Liver (tissue), 9 donors: ENCODE measurements around the gene DPM2. TPM values are rescaled to one million over a fixed set of nuclear protein-coding genes. Genes with fewer than 3 reads are reported as not detected.

Experiments used
- DNase-seq: peaks from one replicate; pipeline ENCODE4 v3.0.0-alpha.2; 2017; ENCODE audit warnings: low spot score
- H3K27ac ChIP-seq, 2 donors: one replicate each; pipeline ENCODE4 v1.7.0; 2013; ENCODE audit warnings: inconsistent platforms in 2 of 2, low read length in 2 of 2, control low read depth in 1 of 2, low read depth in 1 of 2, mild to moderate bottlenecking in 1 of 2
- H3K27me3 ChIP-seq, 4 donors: one replicate each; pipeline versions ENCODE4 v1.6.1 to v1.7.0; 2013; ENCODE audit warnings: low read length in 3 of 4, inconsistent platforms in 1 of 4, mild to moderate bottlenecking in 1 of 4, moderate library complexity in 1 of 4; ENCODE audit not compliant: control insufficient read depth in 4 of 4, insufficient read depth in 4 of 4
- H3K36me3 ChIP-seq, 4 donors: one replicate each; pipeline versions ENCODE4 v1.6.1 to v1.7.0; 2013; ENCODE audit warnings: low read length in 3 of 4, mild to moderate bottlenecking in 3 of 4, low read depth in 1 of 4, moderate library complexity in 1 of 4; ENCODE audit not compliant: control insufficient read depth in 4 of 4, insufficient read depth in 3 of 4
- H3K4me1 ChIP-seq, 4 donors: one replicate each; pipeline versions ENCODE4 v1.6.1 to v1.7.0; 2013; ENCODE audit warnings: low read length in 3 of 4, mild to moderate bottlenecking in 3 of 4, moderate library complexity in 1 of 4; ENCODE audit not compliant: control insufficient read depth in 4 of 4, insufficient read depth in 4 of 4
- H3K4me3 ChIP-seq, 3 donors: one replicate each; pipeline versions ENCODE4 v1.6.1 to v1.7.0; 2013; ENCODE audit warnings: low read length in 3 of 3, control low read depth in 1 of 3, low read depth in 1 of 3, mild to moderate bottlenecking in 1 of 3
- H3K9ac ChIP-seq, 2 donors: one replicate each; pipeline ENCODE4 v1.7.0; 2013; ENCODE audit warnings: low read length in 2 of 2, mild to moderate bottlenecking in 2 of 2, moderate library complexity in 2 of 2, control low read depth in 1 of 2, low read depth in 1 of 2
- H3K9me3 ChIP-seq, 4 donors: one replicate each; pipeline versions ENCODE4 v1.6.1 to v1.7.0; 2013; ENCODE audit warnings: low read length in 3 of 4; ENCODE audit not compliant: control insufficient read depth in 4 of 4
- EGR1 ChIP-seq, 2 donors: IDR thresholded peaks; 2 replicates each; pipeline ENCODE4 v1.6.1; 2016 to 2018; ENCODE audit warnings: antibody characterized with exemption in 2 of 2, low read depth in 2 of 2
- FOXA1 ChIP-seq: IDR thresholded peaks from 2 replicates; pipeline ENCODE4 v1.6.1; 2016; ENCODE audit warnings: antibody characterized with exemption
- FOXA2 ChIP-seq: IDR thresholded peaks from 2 replicates; pipeline ENCODE4 v1.6.1; 2016; ENCODE audit warnings: antibody characterized with exemption
- GABPA ChIP-seq, 2 donors: IDR thresholded peaks in 1 of 2; conservative IDR thresholded peaks in 1 of 2; 2 replicates each; pipeline ENCODE4 v1.6.1; 2016; ENCODE audit warnings: antibody characterized with exemption in 2 of 2, mild to moderate bottlenecking in 1 of 2, moderate library complexity in 1 of 2
- HNF4A ChIP-seq, 2 donors: conservative IDR thresholded peaks; 2 replicates each; pipeline ENCODE4 v1.6.1; 2016; ENCODE audit warnings: antibody characterized with exemption in 2 of 2, mild to moderate bottlenecking in 2 of 2
- HNF4G ChIP-seq: IDR thresholded peaks from 2 replicates; pipeline ENCODE4 v1.6.1; 2016; ENCODE audit warnings: antibody characterized with exemption
- JUND ChIP-seq, 2 donors: IDR thresholded peaks; 2 replicates each; pipeline ENCODE4 v1.6.1; 2016; ENCODE audit warnings: antibody characterized with exemption in 2 of 2
- NR2F2 ChIP-seq: IDR thresholded peaks from 2 replicates; pipeline ENCODE4 v1.6.1; 2016; ENCODE audit warnings: antibody characterized with exemption
- RAD21 ChIP-seq, 2 donors: IDR thresholded peaks; 2 replicates each; pipeline ENCODE4 v1.6.1; 2016; ENCODE audit warnings: antibody characterized with exemption in 2 of 2, mild to moderate bottlenecking in 2 of 2
- RXRA ChIP-seq, 2 donors: IDR thresholded peaks; 2 replicates each; pipeline ENCODE4 v1.6.1; 2017 to 2018; ENCODE audit warnings: antibody characterized with exemption in 2 of 2, mild to moderate bottlenecking in 1 of 2
- SP1 ChIP-seq: IDR thresholded peaks from 2 replicates; pipeline ENCODE4 v1.6.1; 2018; ENCODE audit warnings: antibody characterized with exemption, mild to moderate bottlenecking
- TAF1 ChIP-seq: conservative IDR thresholded peaks from 2 replicates; pipeline ENCODE4 v1.6.1; 2016; ENCODE audit warnings: antibody characterized with exemption, mild to moderate bottlenecking
- YY1 ChIP-seq: IDR thresholded peaks from 2 replicates; pipeline ENCODE4 v1.6.1; 2016; ENCODE audit warnings: antibody characterized with exemption, mild to moderate bottlenecking
- WGBS: extraction: QIAGEN DNeasy Blood & Tissue Kit; methylation state at CpG from one replicate; pipeline ENCODE4 v1.1.7; 2013; 5-methylcytosine and 5-hydroxymethylcytosine counted together
- polyA plus RNA-seq, 2 donors: library from polyadenylated mRNA; stranded (reverse) in 1 of 2; unstranded in 1 of 2; fragments of 200-250 nt in 1 of 2; fragments of >200 nt in 1 of 2; fragmentation: Nextera tagmentation in 1 of 2; extraction: Ambion mirVana in 1 of 2; gene quantifications; one replicate each; pipeline versions ENCODE4 v1.2.1 to v1.2.3, GENCODE V29; 2013 to 2015
- total RNA-seq, 2 donors: library from RNA; depleted of rRNA; stranded (reverse); fragments of >200 nt; gene quantifications; one replicate each; pipeline ENCODE4 v1.2.3, GENCODE V29; 2014
- TF ChIP-seq, protein P1 (sequence below): fragments of 150-350 bp; IDR thresholded peaks from 2 replicates; pipeline ENCODE4 v1.5.1; 2017; ENCODE audit warnings: improper control_type of control experiment, low read depth, low read length; ENCODE audit not compliant: missing input control
- TF ChIP-seq, protein P2 (sequence below): IDR thresholded peaks from 2 replicates; pipeline ENCODE4 v1.6.1; 2016; ENCODE audit warnings: antibody characterized with exemption
- TF ChIP-seq, protein P3 (sequence below): IDR thresholded peaks from 2 replicates; pipeline ENCODE4 v1.6.1; 2016; ENCODE audit warnings: antibody characterized with exemption
- TF ChIP-seq, protein P4 (sequence below): IDR thresholded peaks from 2 replicates; pipeline ENCODE4 v1.6.1; 2016; ENCODE audit warnings: antibody characterized with exemption, mild to moderate bottlenecking
- TF ChIP-seq, protein P5 (sequence below): IDR thresholded peaks from 2 replicates; pipeline ENCODE4 v1.6.1; 2016; ENCODE audit warnings: antibody characterized with exemption
- donor health status: healthy.
- donor health status: healthy.
- donor health status: healthy.
- donor health status: healthy.
- donor health status: healthy.

The DPM2 gene
- total and polyA plus RNA-seq, 4 donors: 9.3 to 25.0 (median 22.0) TPM

DNA sequence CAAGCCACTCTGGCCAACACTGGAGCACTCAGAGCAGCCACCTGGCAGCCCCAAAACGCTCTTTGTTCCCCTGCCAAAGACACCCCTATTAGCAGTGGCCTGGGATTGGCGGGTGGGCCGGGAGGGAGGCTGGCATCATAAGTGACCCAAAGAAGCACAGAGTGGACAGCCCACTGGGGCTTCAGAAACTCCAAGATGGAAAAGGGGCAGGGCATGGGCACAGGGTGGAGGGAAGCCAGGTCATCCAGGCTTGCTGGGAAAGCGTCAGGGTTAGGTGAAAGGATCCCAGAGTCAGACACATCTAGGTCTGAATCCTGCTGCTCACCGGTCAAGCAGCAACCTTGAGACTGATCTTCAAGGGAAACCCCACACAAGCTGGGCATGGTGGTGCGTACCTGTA, 28.3 kb upstream of the DPM2 start:
- TF ChIP-seq JUND (IDR thresholded peaks at IDR 0.05) (no peak), EGR1 (IDR thresholded peaks at IDR 0.05; ENCODE audit: low read depth in 2 of 2) (no peak), YY1 (no peak), RXRA (IDR thresholded peaks at IDR 0.05) (no peak), GABPA (IDR thresholded peaks at IDR 0.05 in 1 of 2, conservative IDR thresholded peaks at IDR 0.05 in 1 of 2) (no peak), TAF1 (no peak), FOXA2 (no peak), NR2F2 (no peak), HNF4A (conservative IDR thresholded peaks at IDR 0.05) (no peak), SP1 (no peak), RAD21 (IDR thresholded peaks at IDR 0.05) (no peak), FOXA1 (no peak), HNF4G (no peak)
- TF ChIP-seq, protein P1, sequence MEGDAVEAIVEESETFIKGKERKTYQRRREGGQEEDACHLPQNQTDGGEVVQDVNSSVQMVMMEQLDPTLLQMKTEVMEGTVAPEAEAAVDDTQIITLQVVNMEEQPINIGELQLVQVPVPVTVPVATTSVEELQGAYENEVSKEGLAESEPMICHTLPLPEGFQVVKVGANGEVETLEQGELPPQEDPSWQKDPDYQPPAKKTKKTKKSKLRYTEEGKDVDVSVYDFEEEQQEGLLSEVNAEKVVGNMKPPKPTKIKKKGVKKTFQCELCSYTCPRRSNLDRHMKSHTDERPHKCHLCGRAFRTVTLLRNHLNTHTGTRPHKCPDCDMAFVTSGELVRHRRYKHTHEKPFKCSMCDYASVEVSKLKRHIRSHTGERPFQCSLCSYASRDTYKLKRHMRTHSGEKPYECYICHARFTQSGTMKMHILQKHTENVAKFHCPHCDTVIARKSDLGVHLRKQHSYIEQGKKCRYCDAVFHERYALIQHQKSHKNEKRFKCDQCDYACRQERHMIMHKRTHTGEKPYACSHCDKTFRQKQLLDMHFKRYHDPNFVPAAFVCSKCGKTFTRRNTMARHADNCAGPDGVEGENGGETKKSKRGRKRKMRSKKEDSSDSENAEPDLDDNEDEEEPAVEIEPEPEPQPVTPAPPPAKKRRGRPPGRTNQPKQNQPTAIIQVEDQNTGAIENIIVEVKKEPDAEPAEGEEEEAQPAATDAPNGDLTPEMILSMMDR: no peak
- TF ChIP-seq, protein P2, sequence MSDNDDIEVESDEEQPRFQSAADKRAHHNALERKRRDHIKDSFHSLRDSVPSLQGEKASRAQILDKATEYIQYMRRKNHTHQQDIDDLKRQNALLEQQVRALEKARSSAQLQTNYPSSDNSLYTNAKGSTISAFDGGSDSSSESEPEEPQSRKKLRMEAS: no peak
- TF ChIP-seq, protein P3, sequence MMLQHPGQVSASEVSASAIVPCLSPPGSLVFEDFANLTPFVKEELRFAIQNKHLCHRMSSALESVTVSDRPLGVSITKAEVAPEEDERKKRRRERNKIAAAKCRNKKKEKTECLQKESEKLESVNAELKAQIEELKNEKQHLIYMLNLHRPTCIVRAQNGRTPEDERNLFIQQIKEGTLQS: no peak
- TF ChIP-seq, protein P4, sequence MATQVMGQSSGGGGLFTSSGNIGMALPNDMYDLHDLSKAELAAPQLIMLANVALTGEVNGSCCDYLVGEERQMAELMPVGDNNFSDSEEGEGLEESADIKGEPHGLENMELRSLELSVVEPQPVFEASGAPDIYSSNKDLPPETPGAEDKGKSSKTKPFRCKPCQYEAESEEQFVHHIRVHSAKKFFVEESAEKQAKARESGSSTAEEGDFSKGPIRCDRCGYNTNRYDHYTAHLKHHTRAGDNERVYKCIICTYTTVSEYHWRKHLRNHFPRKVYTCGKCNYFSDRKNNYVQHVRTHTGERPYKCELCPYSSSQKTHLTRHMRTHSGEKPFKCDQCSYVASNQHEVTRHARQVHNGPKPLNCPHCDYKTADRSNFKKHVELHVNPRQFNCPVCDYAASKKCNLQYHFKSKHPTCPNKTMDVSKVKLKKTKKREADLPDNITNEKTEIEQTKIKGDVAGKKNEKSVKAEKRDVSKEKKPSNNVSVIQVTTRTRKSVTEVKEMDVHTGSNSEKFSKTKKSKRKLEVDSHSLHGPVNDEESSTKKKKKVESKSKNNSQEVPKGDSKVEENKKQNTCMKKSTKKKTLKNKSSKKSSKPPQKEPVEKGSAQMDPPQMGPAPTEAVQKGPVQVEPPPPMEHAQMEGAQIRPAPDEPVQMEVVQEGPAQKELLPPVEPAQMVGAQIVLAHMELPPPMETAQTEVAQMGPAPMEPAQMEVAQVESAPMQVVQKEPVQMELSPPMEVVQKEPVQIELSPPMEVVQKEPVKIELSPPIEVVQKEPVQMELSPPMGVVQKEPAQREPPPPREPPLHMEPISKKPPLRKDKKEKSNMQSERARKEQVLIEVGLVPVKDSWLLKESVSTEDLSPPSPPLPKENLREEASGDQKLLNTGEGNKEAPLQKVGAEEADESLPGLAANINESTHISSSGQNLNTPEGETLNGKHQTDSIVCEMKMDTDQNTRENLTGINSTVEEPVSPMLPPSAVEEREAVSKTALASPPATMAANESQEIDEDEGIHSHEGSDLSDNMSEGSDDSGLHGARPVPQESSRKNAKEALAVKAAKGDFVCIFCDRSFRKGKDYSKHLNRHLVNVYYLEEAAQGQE: no peak
- TF ChIP-seq, protein P5, sequence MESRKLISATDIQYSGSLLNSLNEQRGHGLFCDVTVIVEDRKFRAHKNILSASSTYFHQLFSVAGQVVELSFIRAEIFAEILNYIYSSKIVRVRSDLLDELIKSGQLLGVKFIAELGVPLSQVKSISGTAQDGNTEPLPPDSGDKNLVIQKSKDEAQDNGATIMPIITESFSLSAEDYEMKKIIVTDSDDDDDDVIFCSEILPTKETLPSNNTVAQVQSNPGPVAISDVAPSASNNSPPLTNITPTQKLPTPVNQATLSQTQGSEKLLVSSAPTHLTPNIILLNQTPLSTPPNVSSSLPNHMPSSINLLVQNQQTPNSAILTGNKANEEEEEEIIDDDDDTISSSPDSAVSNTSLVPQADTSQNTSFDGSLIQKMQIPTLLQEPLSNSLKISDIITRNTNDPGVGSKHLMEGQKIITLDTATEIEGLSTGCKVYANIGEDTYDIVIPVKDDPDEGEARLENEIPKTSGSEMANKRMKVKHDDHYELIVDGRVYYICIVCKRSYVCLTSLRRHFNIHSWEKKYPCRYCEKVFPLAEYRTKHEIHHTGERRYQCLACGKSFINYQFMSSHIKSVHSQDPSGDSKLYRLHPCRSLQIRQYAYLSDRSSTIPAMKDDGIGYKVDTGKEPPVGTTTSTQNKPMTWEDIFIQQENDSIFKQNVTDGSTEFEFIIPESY: no peak
- Histone ChIP-seq H3K9ac (peak overlapping the region; percentile 21 to 30), H3K27me3 (no peaks in the 10 kb centered on the region), H3K27ac (peak overlapping the region; percentile 85 to 90), H3K9me3 (no peaks in the 10 kb centered on the region), H3K36me3 (no peaks in the 10 kb centered on the region), H3K4me1 (peaks cover 45 to 87% (median 72%) of the 10 kb centered on the region in 4 donors), H3K4me3 (no peak overlapping the region)
- no peak for DNase-seq
- WGBS: 44% methylated on average over 6 of the region's 6 CpGs
